Psoas muscle (tissue), 8 donors: ENCODE results near the gene MINDY3. TPM values are rescaled to one million over a fixed set of nuclear protein-coding genes. Genes with fewer than 3 reads are reported as not detected.
A peak's percentile ranks its signal among the peaks of the same experiment; 100 is the strongest.

Source experiments
- ATAC-seq, 4 donors: fragments of 200-7000 bp; cut with Tn5 transposase; one replicate each; pipeline ENCODE4 v1.9.1; 2020; ENCODE audit warnings: moderate library complexity in 3 of 4, mild to moderate bottlenecking in 2 of 4
- DNase-seq, 2 donors: peaks; one replicate each; pipeline ENCODE4 v3.0.0-alpha.2; 2020
- H3K27ac ChIP-seq: fragments of 200-600 bp; one replicate; pipeline ENCODE4 v1.8.0; 2022
- H3K27me3 ChIP-seq, 3 donors: fragments of 200-600 bp in 1 of 3; one replicate each; pipeline versions ENCODE4 v1.6.1 to v1.8.0; 2013 to 2022; ENCODE audit warnings: low read length in 2 of 3, mild to moderate bottlenecking in 2 of 3, moderate library complexity in 1 of 3; ENCODE audit not compliant: insufficient read depth in 3 of 3
- H3K36me3 ChIP-seq, 2 donors: fragments of 200-600 bp in 1 of 2; one replicate each; pipeline versions ENCODE4 v1.6.1 to v1.8.0; 2013 to 2022; ENCODE audit warnings: low read depth in 1 of 2, mild to moderate bottlenecking in 1 of 2, moderate library complexity in 1 of 2; ENCODE audit not compliant: insufficient read depth in 1 of 2
- H3K4me1 ChIP-seq: fragments of 200-600 bp; one replicate; pipeline ENCODE4 v1.8.0; 2022
- H3K4me3 ChIP-seq: fragments of 200-600 bp; one replicate; pipeline ENCODE4 v1.8.0; 2022; ENCODE audit warnings: mild to moderate bottlenecking
- H3K9me3 ChIP-seq: fragments of 200-600 bp; one replicate; pipeline ENCODE4 v1.8.0; 2022
- CTCF ChIP-seq: fragments of 200-600 bp; IDR thresholded peaks from one replicate; pipeline ENCODE4 v1.8.0; 2022; ENCODE audit warnings: antibody characterized with exemption
- WGBS, 3 donors: extraction: QIAGEN DNeasy Blood & Tissue Kit; methylation state at CpG; one replicate each; pipeline versions ENCODE4 v1.1.6 to v1.1.7; 2013; 5-methylcytosine and 5-hydroxymethylcytosine counted together
- intact Hi-C, 2 donors: fragments of 100-400 bp; cut with DNase I; formaldehyde crosslinking; loops; one replicate each; pipeline versions ENCODE4 v1.11.0 to v1.14.2; 2022
- polyA plus RNA-seq, 3 donors: library from polyadenylated mRNA; stranded (reverse); fragments of 200-250 nt; gene quantifications; one replicate each; pipeline ENCODE4 v1.2.3, GENCODE V29; 2013
- total RNA-seq, 4 donors: library from RNA; stranded (reverse); fragmentation: NEBNext Ultra II Directional in 2 of 4; extraction: Animal tissue kit (Norgen Biotek cat#: 25700) in 2 of 4; gene quantifications; one replicate each; pipeline versions ENCODE4 v1.2.1 to v1.2.4, GENCODE V29; 2021 to 2023
- donor health status: healthy with polysubstance abuse.
- donor health status: DM: no; HTN: no; CAD: no; lungs with moderate emphysema.
- donor health status: Bipolar disorder and iron deficiency.
- donor health status: healthy.
- donor health status: DM: yes; HTN: yes; CAD: no.
- donor health status: DM: no; HTN: no; CAD: no.
- donor health status: DM: no; HTN: no; CAD: no.
- donor health status: DM: yes; HTN: yes; CAD: no.

The MINDY3 gene
- total and polyA plus RNA-seq, 7 donors, result 6.1 to 17.5 (median 9.9) TPM

GRCh38 chr10:15841696-15842095 lies 18.6 kb downstream of the MINDY3 start:
- Histone ChIP-seq H3K4me3 (no peak overlapping the region), H3K9me3 (no peaks in the 10 kb centered on the region), H3K36me3 (peaks cover 0 to 3% of the 10 kb centered on the region in 2 donors), H3K27ac (no peak overlapping the region), H3K27me3 (no peaks in the 10 kb centered on the region), H3K4me1 (no peaks in the 10 kb centered on the region)
- TF ChIP-seq CTCF, result no peak
- no peak for DNase-seq
- 60 to 73% (median 65%) methylated on average over 3 of the region's 3 CpGs for WGBS, 3 donors
- ATAC-seq, result no peak
- intact Hi-C loops, result no loop called here

- ATAC-seq (no peak), DNase-seq (no peak)
- Histone ChIP-seq H3K4me1 (no peaks in the 10 kb centered on the region), H3K4me3 (no peak overlapping the region), H3K27me3 (no peaks in the 10 kb centered on the region), H3K27ac (no peak overlapping the region), H3K36me3 (peaks cover 0 to 30% of the 10 kb centered on the region in 2 donors), H3K9me3 (no peaks in the 10 kb centered on the region)
- 72 to 79% (median 73%) methylated on average over 4 of the region's 4 CpGs for WGBS, 3 donors
- intact Hi-C loops, result no loop called here
- no peak for TF ChIP-seq CTCF
These were observed 23.5 kb downstream of the MINDY3 start for GRCh38 chr10:15836807-15837206.

GRCh38 chr10:15829495-15829894 lies 30.8 kb downstream of the MINDY3 start:
- intact Hi-C loops, result loop anchor here (10.0 kb wide), 2 partner anchors 245 to 395 kb away; no protein-coding TSS in a partner anchor
- 81 to 84% (median 84%) methylated on average over 4 of the region's 4 CpGs for WGBS, 3 donors
- H3K27me3 ChIP-seq, result no peaks in the 10 kb centered on the region
- H3K9me3 ChIP-seq, result no peaks in the 10 kb centered on the region
- no peak overlapping the region for H3K27ac ChIP-seq
- ATAC-seq (no peak), DNase-seq (no peak)
- H3K36me3 ChIP-seq, result peaks cover 0 to 65% of the 10 kb centered on the region in 2 donors
- no peak for TF ChIP-seq CTCF
- H3K4me1 ChIP-seq, result no peaks in the 10 kb centered on the region
- no peak overlapping the region for H3K4me3 ChIP-seq

- Histone ChIP-seq H3K4me1 (no peaks in the 10 kb centered on the region), H3K4me3 (no peak overlapping the region), H3K27ac (no peak overlapping the region), H3K27me3 (no peaks in the 10 kb centered on the region), H3K9me3 (no peaks in the 10 kb centered on the region), H3K36me3 (peaks cover 0 to 45% of the 10 kb centered on the region in 2 donors)
- 38 to 66% (median 47%) methylated on average over 1 of the region's 1 CpG for WGBS, 3 donors
- ATAC-seq, result no peak
- peak; percentile 62 for TF ChIP-seq CTCF
- DNase-seq, result no peak
- intact Hi-C loops, result loop anchor here (5.0 to 10.0 kb wide), 4 partner anchors 102 to 392 kb away; no protein-coding TSS in a partner anchor
These were observed 35.8 kb downstream of the MINDY3 start for GRCh38 chr10:15824498-15824897.

- Histone ChIP-seq H3K4me3 (no peak overlapping the region), H3K9me3 (no peaks in the 10 kb centered on the region), H3K27ac (no peak overlapping the region), H3K4me1 (no peaks in the 10 kb centered on the region), H3K36me3 (peaks cover 0 to 27% of the 10 kb centered on the region in 2 donors), H3K27me3 (no peaks in the 10 kb centered on the region)
- 41 to 54% (median 43%) methylated on average over 4 of the region's 4 CpGs for WGBS, 3 donors
- no peak for TF ChIP-seq CTCF
- intact Hi-C loops, result loop anchor here (5.0 to 10.0 kb wide), 4 partner anchors 100 to 390 kb away; no protein-coding TSS in a partner anchor
- DNase-seq (no peak), ATAC-seq (no peak)
These were observed 38.2 kb downstream of the MINDY3 start for GRCh38 chr10:15822131-15822530.
